ENCODE data around the gene PCDH9.
"Not testable (repeated sequence)": the region's sequence is repeated elsewhere in the genome, so short reads cannot be mapped to it uniquely, and the experiment has no call there.

Gene PCDH9

DNA sequence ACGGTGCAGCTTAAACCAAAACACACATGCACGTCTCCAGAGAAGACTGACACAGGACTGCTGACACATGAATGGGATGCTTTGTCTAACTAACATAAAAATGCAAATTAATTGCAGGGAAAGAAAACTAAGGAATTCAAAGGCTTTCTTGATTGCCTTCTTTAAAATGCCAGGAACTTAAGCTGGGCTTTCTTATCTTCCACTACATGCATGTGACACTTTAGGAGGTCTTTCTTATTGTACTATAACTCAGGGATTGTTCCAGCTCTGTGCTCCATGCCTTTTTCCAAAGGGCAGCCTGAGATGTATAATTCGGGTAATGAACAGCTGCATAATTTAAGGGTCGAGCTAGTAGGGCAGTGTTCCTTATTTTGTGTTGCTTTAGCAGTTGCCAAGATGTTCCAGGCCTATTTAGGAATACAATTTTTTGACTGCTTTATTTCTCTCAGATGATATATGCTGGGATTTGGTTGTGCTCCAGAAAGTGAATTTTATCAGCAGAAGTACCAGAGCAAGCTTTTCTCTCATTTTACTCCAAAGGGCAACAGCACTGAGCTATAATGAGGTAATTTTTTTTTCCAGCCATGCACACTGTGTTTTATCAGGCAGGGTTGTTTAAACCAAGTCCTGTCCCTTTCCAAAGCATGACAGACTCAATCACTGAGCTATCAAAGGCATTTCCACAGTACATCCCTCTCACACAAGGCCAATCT is 885.2 kb downstream of the PCDH9 start:
- DNase-seq (ENCODE audit: low read depth) = no peak

DNA sequence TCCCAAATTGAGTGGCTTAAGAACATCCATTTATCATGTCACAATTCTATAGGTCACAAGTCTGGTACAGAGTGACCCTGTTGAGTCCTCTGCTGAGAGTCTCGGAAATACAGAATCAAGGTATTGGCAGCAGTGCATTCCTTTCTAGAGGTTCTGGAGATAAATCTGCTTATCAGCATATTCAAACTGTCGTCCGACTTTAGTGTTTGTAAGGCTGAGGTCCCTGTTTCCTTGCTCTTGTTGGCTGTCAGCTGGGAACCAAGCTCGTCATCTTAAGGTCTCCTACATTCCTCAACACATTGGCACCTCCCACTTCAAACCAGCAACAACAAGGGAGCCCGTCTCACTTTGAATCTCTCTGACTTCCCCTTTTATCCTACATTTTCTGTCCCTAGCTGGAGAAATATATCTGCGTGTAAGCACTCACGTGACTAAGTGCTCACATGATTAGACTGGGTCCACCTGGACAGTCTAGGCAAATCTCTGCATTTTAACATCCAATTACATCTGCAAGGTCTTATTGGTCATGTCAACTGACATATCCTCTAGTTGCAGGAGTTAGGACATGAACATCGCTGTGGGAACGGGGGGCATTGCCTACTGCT is 886.8 kb downstream of the PCDH9 start:
- no peak for DNase-seq (ENCODE audit: low read depth)

GRCh38 chr13:66341635-66342377 is 888.3 kb downstream of the PCDH9 start:
- no peak for DNase-seq (ENCODE audit: low read depth)

GRCh38 chr13:66339214-66339613 is 890.9 kb downstream of the PCDH9 start:
- no peak for DNase-seq (ENCODE audit: low read depth)

GRCh38 chr13:66338542-66338941 is 891.6 kb downstream of the PCDH9 start:
- DNase-seq (ENCODE audit: low read depth) = no peak

- no peak for DNase-seq (ENCODE audit: low read depth)
These were observed 894.5 kb downstream of the PCDH9 start for GRCh38 chr13:66335626-66336025.

- no peak for DNase-seq (ENCODE audit: low read depth)
These were observed 900.1 kb downstream of the PCDH9 start for GRCh38 chr13:66329988-66330451.

- DNase-seq (ENCODE audit: low read depth) = no peak
These were observed 901.7 kb downstream of the PCDH9 start for GRCh38 chr13:66328476-66328875.

- DNase-seq (ENCODE audit: low read depth) = no peak
These were observed 906.3 kb downstream of the PCDH9 start for GRCh38 chr13:66323745-66324347.

- DNase-seq (ENCODE audit: low read depth) = no peak
These were observed 907.2 kb downstream of the PCDH9 start for GRCh38 chr13:66322936-66323335.

DNA sequence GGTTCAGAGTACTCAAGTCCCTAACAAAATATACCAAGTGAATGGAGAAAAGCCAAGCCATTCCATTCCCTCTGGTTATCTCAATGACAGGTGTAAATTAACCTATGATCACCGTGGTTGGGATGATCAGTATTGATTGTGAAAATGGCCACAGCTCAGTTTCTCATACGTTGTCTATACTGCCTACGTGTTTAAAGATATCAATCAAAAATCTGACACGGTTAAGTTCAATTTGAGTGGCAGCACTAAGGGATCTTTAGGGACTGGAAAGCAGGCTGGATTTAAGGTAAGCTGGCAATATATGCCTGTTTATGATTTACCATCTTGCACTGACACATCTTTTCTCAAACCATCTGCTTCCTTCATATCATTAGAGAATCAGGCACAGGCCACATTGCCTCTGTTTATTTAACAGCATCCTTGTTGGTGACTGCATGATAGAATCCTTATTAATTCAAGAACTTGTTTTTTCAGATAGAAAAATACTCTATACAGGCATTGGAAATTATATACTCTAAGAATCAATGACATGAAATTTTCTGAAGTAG is 907.9 kb downstream of the PCDH9 start:
- no peak for DNase-seq (ENCODE audit: low read depth)

- no peak for DNase-seq (ENCODE audit: low read depth)
These were observed 915.2 kb downstream of the PCDH9 start for GRCh38 chr13:66314911-66315310.

- DNase-seq (ENCODE audit: low read depth) = no peak
These were observed 916.7 kb downstream of the PCDH9 start for GRCh38 chr13:66313413-66313812.

DNA sequence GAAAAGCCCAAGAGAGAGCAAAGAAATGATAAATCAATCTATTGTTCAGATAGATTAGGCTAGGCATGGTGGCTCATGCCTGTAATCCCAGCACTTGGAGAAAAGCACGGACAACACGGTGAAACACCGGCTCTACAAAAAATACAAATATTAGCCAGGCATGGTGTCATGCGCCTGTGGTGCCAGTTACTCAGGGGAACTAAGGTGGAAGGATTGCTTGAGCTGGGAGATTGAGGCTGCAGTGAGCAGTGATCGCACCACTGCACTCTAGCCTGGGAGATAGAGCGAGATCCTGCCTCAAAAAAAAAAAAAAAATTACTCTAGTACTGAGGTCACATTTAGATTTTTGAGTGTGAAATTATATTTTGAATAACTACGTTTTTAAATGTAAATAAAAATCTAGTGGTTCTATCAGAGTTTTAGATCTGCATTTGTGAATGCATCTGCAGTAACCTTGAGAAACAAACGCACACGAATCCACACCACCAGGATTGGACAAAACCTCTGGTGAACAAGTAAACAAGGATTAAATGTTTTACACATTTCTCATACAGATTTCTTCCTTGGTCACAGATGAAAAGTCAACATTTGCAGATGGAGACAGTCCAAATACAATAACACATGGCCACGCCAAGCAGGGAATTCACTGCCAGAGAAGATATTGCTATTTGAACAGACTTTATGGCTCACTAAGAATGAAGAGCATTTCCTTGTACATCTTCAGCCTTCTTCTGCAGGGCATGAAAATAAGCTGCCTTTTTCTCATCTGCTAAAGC is 917.6 kb downstream of the PCDH9 start:
- DNase-seq (ENCODE audit: low read depth) = no peak

- DNase-seq (ENCODE audit: low read depth) = no peak
These were observed 924.0 kb downstream of the PCDH9 start for GRCh38 chr13:66305961-66306617.

GRCh38 chr13:66301482-66301881 is 928.7 kb downstream of the PCDH9 start:
- no peak for DNase-seq (ENCODE audit: low read depth)

- no peak for DNase-seq (ENCODE audit: low read depth)
These were observed 929.1 kb downstream of the PCDH9 start for GRCh38 chr13:66301006-66301405.

DNA sequence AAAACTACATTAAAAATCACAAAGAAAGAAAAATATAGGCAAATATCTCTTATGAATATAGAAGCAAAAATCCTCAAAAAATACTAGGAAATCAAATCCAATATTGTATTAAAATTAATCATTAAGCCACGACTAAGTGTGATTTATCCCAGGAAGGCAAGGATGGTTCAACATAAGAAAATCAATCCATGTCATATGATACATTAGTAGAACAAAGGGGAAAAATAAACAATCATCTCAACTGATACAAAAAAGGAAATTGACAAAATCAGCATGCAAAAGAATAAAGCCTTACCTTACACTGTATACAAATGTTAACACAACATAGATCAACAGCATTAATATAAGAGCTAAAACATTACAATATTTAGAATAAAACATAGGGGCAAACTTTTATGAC is 933.3 kb downstream of the PCDH9 start:
- no peak for DNase-seq (ENCODE audit: low read depth)

DNA sequence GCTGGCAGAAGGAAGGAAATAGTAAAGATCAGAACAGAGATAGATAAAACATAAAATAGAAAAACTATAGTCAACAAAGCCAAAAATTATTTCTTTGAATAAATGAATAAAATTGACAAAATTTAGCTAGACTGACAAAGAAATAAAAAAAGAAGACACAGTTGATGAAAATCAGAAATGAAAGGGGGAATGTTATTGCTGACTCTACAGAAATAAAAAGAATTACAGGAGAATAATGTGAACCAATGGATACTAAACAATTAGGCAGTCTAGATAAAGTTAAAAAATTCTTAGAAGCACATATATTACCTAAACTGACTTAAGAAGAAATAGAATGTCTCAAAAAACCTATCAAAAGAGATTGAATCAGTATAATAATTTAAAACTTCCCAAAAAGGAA is 933.8 kb downstream of the PCDH9 start:
- DNase-seq (ENCODE audit: low read depth) = no peak

- not testable (repeated sequence) for DNase-seq (ENCODE audit: low read depth)
These were observed 943.3 kb downstream of the PCDH9 start for GRCh38 chr13:66286806-66287205.

DNA sequence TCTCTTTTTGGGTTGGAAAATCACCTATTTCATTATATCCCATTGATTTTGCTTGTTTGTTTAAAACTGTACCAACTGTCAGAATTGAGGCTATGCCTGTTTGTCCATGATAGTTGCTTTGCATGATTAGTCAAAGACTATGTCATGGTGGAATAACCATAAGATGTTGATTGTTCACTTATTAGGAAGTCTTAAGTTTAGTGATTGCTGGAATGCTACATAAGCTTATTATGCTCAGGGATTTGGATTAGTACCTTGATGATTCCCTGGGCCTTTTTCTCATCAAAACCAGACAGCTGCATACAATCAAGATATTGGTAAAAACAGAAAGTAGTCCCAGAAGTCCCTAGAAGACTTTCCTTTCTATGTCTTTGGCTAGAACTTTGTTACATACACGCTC is 954.7 kb downstream of the PCDH9 start:
- no peak for DNase-seq (ENCODE audit: low read depth)

All from stimulated activated CD8-positive, alpha-beta memory T cell treated with anti-CD3 and anti-CD28 coated beads, Interleukin-12 subunit alpha, Interleukin-12 subunit beta, amount 100 ng/mL, for 4 hours (primary cell).